GM19035 (cell line): ENCODE data around the gene GCN1.
A peak's percentile ranks its signal among the peaks of the same experiment; 100 is the strongest.

Experiments used
- ATAC-seq: cut with Tn5 transposase; IDR thresholded peaks from one replicate; pipeline ENCODE4 v1.9.1; 2021; ENCODE audit not compliant: unreplicated experiment

The GCN1 gene

GRCh38 chr12:120098756-120099470 is 95.6 kb downstream of the GCN1 start:
- no peak for ATAC-seq

GRCh38 chr12:120096671-120097202 is 97.8 kb downstream of the GCN1 start:
- ATAC-seq, result no peak

- no peak for ATAC-seq
Measured at GRCh38 chr12:120095736-120096135, 98.8 kb downstream of the GCN1 start.

- ATAC-seq, result no peak
Measured at GRCh38 chr12:120095331-120095730, 99.2 kb downstream of the GCN1 start.

- ATAC-seq, result no peak
Measured at GRCh38 chr12:120094485-120094884, 100.0 kb downstream of the GCN1 start.

GRCh38 chr12:120093592-120094355 is 100.7 kb downstream of the GCN1 start:
- no peak for ATAC-seq

GRCh38 chr12:120093336-120093591 is 101.3 kb downstream of the GCN1 start:
- ATAC-seq, result no peak

GRCh38 chr12:120092551-120093335 is 101.8 kb downstream of the GCN1 start:
- ATAC-seq, result no peak

GRCh38 chr12:120091371-120092090 is 103.0 kb downstream of the GCN1 start:
- no peak for ATAC-seq

- ATAC-seq, result no peak
Measured at GRCh38 chr12:120090626-120091295, 103.8 kb downstream of the GCN1 start.

- no peak for ATAC-seq
Measured at GRCh38 chr12:120090206-120090605, 104.3 kb downstream of the GCN1 start.

GRCh38 chr12:120089796-120090195 is 104.7 kb downstream of the GCN1 start:
- no peak for ATAC-seq

- no peak for ATAC-seq
Measured at GRCh38 chr12:120089105-120089504, 105.4 kb downstream of the GCN1 start.

GRCh38 chr12:120086801-120087621 is 107.5 kb downstream of the GCN1 start:
- ATAC-seq, result peak; percentile 97

GRCh38 chr12:120085920-120086645 is 108.4 kb downstream of the GCN1 start:
- no peak for ATAC-seq

- no peak for ATAC-seq
Measured at GRCh38 chr12:120081641-120082040, 112.9 kb downstream of the GCN1 start.

- no peak for ATAC-seq
Measured at GRCh38 chr12:120079411-120080400, 114.8 kb downstream of the GCN1 start.

- no peak for ATAC-seq
Measured at GRCh38 chr12:120078868-120079267, 115.6 kb downstream of the GCN1 start.
